CD14-positive monocyte (primary cell): ENCODE measurements around the gene LYRM4. TPM values are rescaled to one million over a fixed set of nuclear protein-coding genes. Genes with fewer than 3 reads are reported as not detected.

Source experiments
- DNase-seq, 3 donors: peaks; one replicate each; pipeline ENCODE4 v3.0.0-alpha.2; 2011 to 2022
- H2AFZ ChIP-seq: 2 replicates; pipeline ENCODE4 v1.6.0; 2012; ENCODE audit warnings: mild to moderate bottlenecking, low read depth, low read length, inconsistent platforms; ENCODE audit not compliant: insufficient read depth, poor library complexity, severe bottlenecking
- H3K27ac ChIP-seq, 2 donors: 1 replicate in 1 of 2; 2 replicates in 1 of 2; pipeline ENCODE4 v1.5.1; 2012 to 2013; ENCODE audit warnings: low read length in 2 of 2, control low read depth in 1 of 2, inconsistent platforms in 1 of 2, low read depth in 1 of 2, mild to moderate bottlenecking in 1 of 2
- H3K27me3 ChIP-seq, 2 donors: one replicate each; pipeline versions ENCODE4 v1.6.0 to v1.6.1; 2011 to 2013; ENCODE audit warnings: low read length in 2 of 2; ENCODE audit not compliant: control insufficient read depth in 2 of 2, insufficient read depth in 2 of 2
- H3K36me3 ChIP-seq, 2 donors: replicated peaks in 1 of 2; 1 replicate in 1 of 2; 2 replicates in 1 of 2; pipeline versions ENCODE4 v1.5.1 to v1.6.1; 2012 to 2013; ENCODE audit warnings: low read length in 2 of 2, control low read depth in 1 of 2, inconsistent platforms in 1 of 2, mild to moderate bottlenecking in 1 of 2; ENCODE audit not compliant: insufficient read depth in 2 of 2, control insufficient read depth in 1 of 2
- H3K4me1 ChIP-seq, 2 donors: 1 replicate in 1 of 2; 2 replicates in 1 of 2; pipeline versions ENCODE4 v1.5.1 to v1.6.1; 2012 to 2013; ENCODE audit warnings: low read length in 2 of 2, control low read depth in 1 of 2, inconsistent platforms in 1 of 2, mild to moderate bottlenecking in 1 of 2, moderate library complexity in 1 of 2; ENCODE audit not compliant: insufficient read depth in 2 of 2, control insufficient read depth in 1 of 2
- H3K4me2 ChIP-seq: replicated peaks from 2 replicates; pipeline ENCODE3; 2012; ENCODE audit warnings: low read length, moderate library complexity, mild to moderate bottlenecking; ENCODE audit not compliant: poor library complexity, severe bottlenecking; ENCODE audit errors: extremely low read depth
- H3K4me3 ChIP-seq, 3 experiments: fragments of 200-600 bp in 1 of 3; sonication (generic) in 1 of 3; replicated peaks in 1 of 3; 1 replicate in 2 of 3; 2 replicates in 1 of 3; pipeline ENCODE4 v1.5.1; 2011 to 2013; ENCODE audit warnings: low read length in 3 of 3, mild to moderate bottlenecking in 3 of 3, control low read depth in 2 of 3, low read depth in 2 of 3, inconsistent platforms in 1 of 3, moderate library complexity in 1 of 3
- H3K79me2 ChIP-seq: 2 replicates; pipeline ENCODE4 v1.6.0; 2012; ENCODE audit warnings: mild to moderate bottlenecking, control low read depth, inconsistent platforms, low read length, moderate library complexity; ENCODE audit not compliant: insufficient read depth
- H3K9ac ChIP-seq: 2 replicates; pipeline ENCODE4 v1.6.0; 2017; ENCODE audit warnings: low read length, mild to moderate bottlenecking; ENCODE audit not compliant: insufficient read depth, poor library complexity, severe bottlenecking
- H3K9me3 ChIP-seq, 2 donors: replicated peaks in 1 of 2; 1 replicate in 1 of 2; 2 replicates in 1 of 2; pipeline versions ENCODE4 v1.5.1 to v1.6.1; 2012 to 2013; ENCODE audit warnings: low read length in 2 of 2, control low read depth in 1 of 2; ENCODE audit not compliant: control insufficient read depth in 1 of 2, insufficient read depth in 1 of 2
- H4K20me1 ChIP-seq: 2 replicates; pipeline ENCODE4 v1.6.0; 2012; ENCODE audit warnings: mild to moderate bottlenecking, low read length, control low read depth, moderate library complexity; ENCODE audit not compliant: insufficient read depth
- H3K27ac Mint-ChIP-seq, 7 donors: one replicate each; pipeline ENCODE4 v1.8.0; 2020; ENCODE audit warnings: mild to moderate bottlenecking in 7 of 7, mixed read lengths in 7 of 7, moderate library complexity in 6 of 7, inconsistent platforms in 2 of 7
- H3K27me3 Mint-ChIP-seq, 3 donors: one replicate each; pipeline ENCODE4 v1.8.0; 2021 to 2022; ENCODE audit warnings: low read depth in 3 of 3, mild to moderate bottlenecking in 3 of 3, mixed read lengths in 3 of 3, moderate library complexity in 3 of 3, inconsistent platforms in 1 of 3
- H3K36me3 Mint-ChIP-seq, 2 donors: one replicate each; pipeline ENCODE4 v1.8.0; 2020; ENCODE audit warnings: mixed read lengths in 2 of 2, inconsistent platforms in 1 of 2, mild to moderate bottlenecking in 1 of 2
- H3K4me1 Mint-ChIP-seq: one replicate; pipeline ENCODE4 v1.8.0; 2020; ENCODE audit warnings: mild to moderate bottlenecking, mixed read lengths
- H3K4me3 Mint-ChIP-seq, 2 donors: one replicate each; pipeline ENCODE4 v1.8.0; 2020; ENCODE audit warnings: mild to moderate bottlenecking in 2 of 2, mixed read lengths in 2 of 2, moderate library complexity in 1 of 2
- H3K9me3 Mint-ChIP-seq, 7 donors: one replicate each; pipeline ENCODE4 v1.8.0; 2020 to 2022; ENCODE audit warnings: mixed read lengths in 7 of 7, mild to moderate bottlenecking in 6 of 7, moderate library complexity in 6 of 7, inconsistent platforms in 2 of 7
- WGBS: methylation state at CpG from one replicate; pipeline ENCODE4 v1.1.5; 2013; ENCODE audit warnings: missing lambda C conversion rate; ENCODE audit not compliant: insufficient coverage; 5-methylcytosine and 5-hydroxymethylcytosine counted together
- intact Hi-C, 2 donors: fragments of 100-400 bp; cut with micrococcal nuclease; formaldehyde crosslinking; loops; one replicate each; pipeline versions ENCODE4 v1.15.0 to v1.15.1; 2023
- polyA plus RNA-seq, 3 donors: library from polyadenylated mRNA; depleted of rRNA in 1 of 3; unstranded in 2 of 3; stranded (reverse) in 1 of 3; fragments of 300-500 nt in 2 of 3; fragments of >200 nt in 1 of 3; fragmentation: Illumina TruSeq in 2 of 3; gene quantifications; 1 replicate in 2 of 3; 2 replicates in 1 of 3; pipeline ENCODE4 v1.2.3, GENCODE V29; 2012 to 2021
- TF ChIP-seq, protein P1 (sequence below): fragments of 200-600 bp; IDR thresholded peaks from one replicate; pipeline ENCODE4 v1.8.0; 2022; ENCODE audit warnings: antibody characterized with exemption, mild to moderate bottlenecking

LYRM4 gene
- polyA plus RNA-seq, 3 donors = 13.7 to 19.6 (median 18.1) TPM

DNA sequence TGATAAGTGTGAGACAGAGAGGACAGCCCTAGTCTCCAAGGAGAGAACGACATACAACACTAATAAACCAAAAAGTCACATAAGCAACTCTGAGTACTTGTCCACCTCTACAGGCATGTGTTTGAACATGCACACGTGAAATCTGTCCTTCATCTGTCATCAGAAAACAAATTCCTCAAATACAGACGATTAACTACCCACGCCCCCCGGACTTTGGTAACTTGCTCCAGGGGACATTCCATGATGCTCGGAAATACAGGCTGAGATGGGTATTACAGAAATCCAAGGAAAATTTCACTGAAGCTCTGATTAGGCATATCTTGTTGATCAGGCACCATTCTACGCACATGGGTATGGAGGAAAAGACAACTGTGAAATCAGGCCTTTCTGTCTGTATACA, 57.8 kb downstream of the LYRM4 start:
- no peak overlapping the region for H3K4me3 ChIP-seq
- no peak overlapping the region for H3K27ac Mint-ChIP-seq
- H3K27me3 ChIP-seq = no peaks in the 10 kb centered on the region
- intact Hi-C loops = no loop called here
- H3K27me3 Mint-ChIP-seq = no peaks in the 10 kb centered on the region
- peaks cover 31 to 32% of the 10 kb centered on the region in 2 donors for H3K4me1 ChIP-seq
- H3K9me3 Mint-ChIP-seq = no peaks in the 10 kb centered on the region
- peaks cover 29% of the 10 kb centered on the region for H3K4me1 Mint-ChIP-seq
- H3K9me3 ChIP-seq = no peaks in the 10 kb centered on the region
- 100% methylated on average over 3 of the region's 7 CpGs for WGBS
- no peak overlapping the region for H3K4me2 ChIP-seq
- no peak for DNase-seq
- no peak overlapping the region for H3K4me3 Mint-ChIP-seq
- peaks cover under 1 to 10% of the 10 kb centered on the region in 2 donors for H3K36me3 Mint-ChIP-seq
- no peaks in the 10 kb centered on the region for H3K79me2 ChIP-seq
- H4K20me1 ChIP-seq = no peaks in the 10 kb centered on the region
- no peak overlapping the region for H3K27ac ChIP-seq
- H2AFZ ChIP-seq = no peak overlapping the region
- TF ChIP-seq, protein P1, sequence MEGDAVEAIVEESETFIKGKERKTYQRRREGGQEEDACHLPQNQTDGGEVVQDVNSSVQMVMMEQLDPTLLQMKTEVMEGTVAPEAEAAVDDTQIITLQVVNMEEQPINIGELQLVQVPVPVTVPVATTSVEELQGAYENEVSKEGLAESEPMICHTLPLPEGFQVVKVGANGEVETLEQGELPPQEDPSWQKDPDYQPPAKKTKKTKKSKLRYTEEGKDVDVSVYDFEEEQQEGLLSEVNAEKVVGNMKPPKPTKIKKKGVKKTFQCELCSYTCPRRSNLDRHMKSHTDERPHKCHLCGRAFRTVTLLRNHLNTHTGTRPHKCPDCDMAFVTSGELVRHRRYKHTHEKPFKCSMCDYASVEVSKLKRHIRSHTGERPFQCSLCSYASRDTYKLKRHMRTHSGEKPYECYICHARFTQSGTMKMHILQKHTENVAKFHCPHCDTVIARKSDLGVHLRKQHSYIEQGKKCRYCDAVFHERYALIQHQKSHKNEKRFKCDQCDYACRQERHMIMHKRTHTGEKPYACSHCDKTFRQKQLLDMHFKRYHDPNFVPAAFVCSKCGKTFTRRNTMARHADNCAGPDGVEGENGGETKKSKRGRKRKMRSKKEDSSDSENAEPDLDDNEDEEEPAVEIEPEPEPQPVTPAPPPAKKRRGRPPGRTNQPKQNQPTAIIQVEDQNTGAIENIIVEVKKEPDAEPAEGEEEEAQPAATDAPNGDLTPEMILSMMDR = no peak
- H3K9ac ChIP-seq = no peak overlapping the region
- no peaks in the 10 kb centered on the region for H3K36me3 ChIP-seq

DNA sequence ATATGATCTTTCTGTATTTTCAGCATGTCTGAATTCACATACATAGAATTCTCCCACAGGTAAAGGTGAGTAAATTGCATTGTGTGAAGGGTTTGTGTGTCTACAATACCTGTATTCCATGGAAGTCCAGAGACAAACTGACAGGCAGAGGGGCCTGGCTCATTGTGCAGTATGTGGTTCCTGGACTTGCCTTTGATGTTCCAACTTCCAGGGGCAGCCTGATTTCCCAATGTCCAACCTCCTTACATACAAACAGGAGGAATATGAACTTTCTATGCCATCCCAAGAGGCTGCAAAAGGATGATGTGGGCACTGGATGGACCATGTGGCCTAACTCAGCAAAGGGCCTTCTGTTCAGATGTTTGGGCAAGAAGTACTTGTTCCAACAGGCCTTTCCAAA, 58.5 kb downstream of the LYRM4 start:
- no peaks in the 10 kb centered on the region for H3K9me3 Mint-ChIP-seq
- H3K9me3 ChIP-seq = no peaks in the 10 kb centered on the region
- H3K9ac ChIP-seq = no peak overlapping the region
- H3K27ac Mint-ChIP-seq = no peak overlapping the region
- no peak overlapping the region for H3K27ac ChIP-seq
- H3K79me2 ChIP-seq = no peaks in the 10 kb centered on the region
- intact Hi-C loops = no loop called here
- no peak overlapping the region for H3K4me3 ChIP-seq
- H3K27me3 Mint-ChIP-seq = no peaks in the 10 kb centered on the region
- H3K4me3 Mint-ChIP-seq = no peak overlapping the region
- no peaks in the 10 kb centered on the region for H4K20me1 ChIP-seq
- H3K4me2 ChIP-seq = no peak overlapping the region
- H3K36me3 Mint-ChIP-seq = peaks cover 0 to 8% of the 10 kb centered on the region in 2 donors
- H2AFZ ChIP-seq = no peak overlapping the region
- TF ChIP-seq, protein P1 = no peak
- H3K4me1 Mint-ChIP-seq = peaks cover 29% of the 10 kb centered on the region
- no peaks in the 10 kb centered on the region for H3K36me3 ChIP-seq
- H3K27me3 ChIP-seq = no peaks in the 10 kb centered on the region
- peaks cover 31 to 32% of the 10 kb centered on the region in 2 donors for H3K4me1 ChIP-seq
- DNase-seq = no peak
